ENCODE data around the gene MYO10. TPM values are rescaled to one million over a fixed set of nuclear protein-coding genes. Genes with fewer than 3 reads are reported as not detected.

MYO10 gene
- polyA plus RNA-seq, 3 donors = 0.23 to 1.1 (median 0.35) TPM

DNA sequence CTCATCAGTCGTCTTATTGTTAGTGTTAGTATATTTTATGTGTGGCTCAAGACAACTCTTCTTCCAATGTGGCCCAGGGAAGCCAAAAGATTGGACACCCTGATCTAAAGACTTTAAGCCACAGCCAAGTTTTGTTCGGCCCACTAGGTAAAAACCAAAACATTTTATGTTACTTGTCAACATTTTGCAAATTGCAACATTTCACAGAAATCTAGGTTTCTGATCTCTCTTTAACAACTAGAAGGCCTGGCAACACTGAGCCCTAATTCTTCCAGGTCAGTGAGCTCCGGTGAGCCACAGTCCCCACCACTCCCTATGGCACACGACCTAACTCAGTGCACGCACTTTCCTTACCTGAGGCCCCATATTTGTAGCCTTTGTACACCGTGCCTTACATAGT lies 24.0 kb downstream of the MYO10 start:
- peaks cover 0 to 17% (median 8%) of the 10 kb centered on the region in 7 donors for H3K9me3 Mint-ChIP-seq
- no peaks in the 10 kb centered on the region for H3K36me3 Mint-ChIP-seq
- H3K4me3 Mint-ChIP-seq = no peak overlapping the region
- Histone ChIP-seq H3K36me3 (replicated peaks in 1 of 2; ENCODE audit: control insufficient read depth in 1 of 2, insufficient read depth in 2 of 2, low read length in 2 of 2) (no peaks in the 10 kb centered on the region), H3K4me1 (ENCODE audit: control insufficient read depth in 1 of 2, insufficient read depth in 2 of 2, low read length in 2 of 2) (no peaks in the 10 kb centered on the region), H4K20me1 (ENCODE audit: insufficient read depth, low read length) (no peaks in the 10 kb centered on the region), H3K9ac (ENCODE audit: insufficient read depth, low read length, poor library complexity, severe bottlenecking) (no peak overlapping the region), H3K79me2 (ENCODE audit: insufficient read depth, low read length) (no peaks in the 10 kb centered on the region), H2AFZ (ENCODE audit: insufficient read depth, low read depth, low read length, poor library complexity, severe bottlenecking) (no peak overlapping the region), H3K9me3 (replicated peaks in 1 of 2; ENCODE audit: control insufficient read depth in 1 of 2, insufficient read depth in 1 of 2, low read length in 2 of 2) (peaks cover 3 to 4% of the 10 kb centered on the region in 2 donors), H3K4me2 (replicated peaks; ENCODE audit: extremely low read depth, low read length, poor library complexity, severe bottlenecking) (no peak overlapping the region), H3K4me3 (replicated peaks in 1 of 3; ENCODE audit: low read depth in 2 of 3, low read length in 3 of 3) (no peak overlapping the region), H3K27me3 (ENCODE audit: control insufficient read depth in 2 of 2, insufficient read depth in 2 of 2, low read length in 2 of 2) (no peaks in the 10 kb centered on the region), H3K27ac (ENCODE audit: low read depth in 1 of 2, low read length in 2 of 2) (no peak overlapping the region)
- H3K27ac Mint-ChIP-seq = no peak overlapping the region
- H3K4me1 Mint-ChIP-seq = no peaks in the 10 kb centered on the region
- DNase-seq = no peak
- peaks cover 0 to 3% (median 2%) of the 10 kb centered on the region in 3 donors for H3K27me3 Mint-ChIP-seq (ENCODE audit: low read depth in 3 of 3)
- intact Hi-C loops (cut with micrococcal nuclease) = no loop called here
- TF ChIP-seq, protein P1, sequence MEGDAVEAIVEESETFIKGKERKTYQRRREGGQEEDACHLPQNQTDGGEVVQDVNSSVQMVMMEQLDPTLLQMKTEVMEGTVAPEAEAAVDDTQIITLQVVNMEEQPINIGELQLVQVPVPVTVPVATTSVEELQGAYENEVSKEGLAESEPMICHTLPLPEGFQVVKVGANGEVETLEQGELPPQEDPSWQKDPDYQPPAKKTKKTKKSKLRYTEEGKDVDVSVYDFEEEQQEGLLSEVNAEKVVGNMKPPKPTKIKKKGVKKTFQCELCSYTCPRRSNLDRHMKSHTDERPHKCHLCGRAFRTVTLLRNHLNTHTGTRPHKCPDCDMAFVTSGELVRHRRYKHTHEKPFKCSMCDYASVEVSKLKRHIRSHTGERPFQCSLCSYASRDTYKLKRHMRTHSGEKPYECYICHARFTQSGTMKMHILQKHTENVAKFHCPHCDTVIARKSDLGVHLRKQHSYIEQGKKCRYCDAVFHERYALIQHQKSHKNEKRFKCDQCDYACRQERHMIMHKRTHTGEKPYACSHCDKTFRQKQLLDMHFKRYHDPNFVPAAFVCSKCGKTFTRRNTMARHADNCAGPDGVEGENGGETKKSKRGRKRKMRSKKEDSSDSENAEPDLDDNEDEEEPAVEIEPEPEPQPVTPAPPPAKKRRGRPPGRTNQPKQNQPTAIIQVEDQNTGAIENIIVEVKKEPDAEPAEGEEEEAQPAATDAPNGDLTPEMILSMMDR (IDR thresholded peaks at IDR 0.05) = no peak
- 100% methylated on average over 1 of the region's 6 CpGs for WGBS (ENCODE audit: insufficient coverage)

DNA sequence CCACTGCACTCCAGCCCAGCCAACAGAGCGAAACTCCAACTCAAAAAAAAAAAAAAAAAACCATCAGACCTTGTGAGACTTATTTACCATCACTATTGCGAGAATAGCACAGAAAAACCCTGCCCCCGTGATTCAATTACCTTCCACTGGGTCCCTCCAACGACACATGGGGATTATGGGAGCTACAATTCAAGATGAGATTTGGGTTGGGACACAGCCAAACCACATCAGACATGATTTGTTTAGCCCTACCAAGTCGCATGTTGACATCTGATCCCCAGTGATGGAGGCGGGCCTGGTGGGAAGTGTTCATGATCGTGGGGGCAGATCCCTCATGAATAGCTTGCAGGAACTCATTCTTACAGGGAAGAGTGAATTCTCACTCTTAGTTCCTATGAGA lies 26.6 kb downstream of the MYO10 start:
- Histone ChIP-seq H3K27ac (ENCODE audit: low read depth in 1 of 2, low read length in 2 of 2) (no peak overlapping the region), H3K4me3 (replicated peaks in 1 of 3; ENCODE audit: low read depth in 2 of 3, low read length in 3 of 3) (no peak overlapping the region), H3K27me3 (ENCODE audit: control insufficient read depth in 2 of 2, insufficient read depth in 2 of 2, low read length in 2 of 2) (no peaks in the 10 kb centered on the region), H3K4me1 (ENCODE audit: control insufficient read depth in 1 of 2, insufficient read depth in 2 of 2, low read length in 2 of 2) (no peaks in the 10 kb centered on the region), H3K36me3 (replicated peaks in 1 of 2; ENCODE audit: control insufficient read depth in 1 of 2, insufficient read depth in 2 of 2, low read length in 2 of 2) (no peaks in the 10 kb centered on the region), H4K20me1 (ENCODE audit: insufficient read depth, low read length) (no peaks in the 10 kb centered on the region), H3K79me2 (ENCODE audit: insufficient read depth, low read length) (no peaks in the 10 kb centered on the region), H2AFZ (ENCODE audit: insufficient read depth, low read depth, low read length, poor library complexity, severe bottlenecking) (no peak overlapping the region), H3K9ac (ENCODE audit: insufficient read depth, low read length, poor library complexity, severe bottlenecking) (no peak overlapping the region), H3K9me3 (replicated peaks in 1 of 2; ENCODE audit: control insufficient read depth in 1 of 2, insufficient read depth in 1 of 2, low read length in 2 of 2) (peaks cover 3 to 4% of the 10 kb centered on the region in 2 donors), H3K4me2 (replicated peaks; ENCODE audit: extremely low read depth, low read length, poor library complexity, severe bottlenecking) (no peak overlapping the region)
- Mint-ChIP-seq H3K4me3 (no peak overlapping the region), H3K36me3 (no peaks in the 10 kb centered on the region), H3K9me3 (peaks cover 0 to 21% (median 10%) of the 10 kb centered on the region in 7 donors), H3K27ac (no peak overlapping the region), H3K4me1 (no peaks in the 10 kb centered on the region), H3K27me3 (ENCODE audit: low read depth in 3 of 3) (peaks cover 0 to 3% (median 2%) of the 10 kb centered on the region in 3 donors)
- no CpG with 5 or more reads among the region's 7 CpGs for WGBS (ENCODE audit: insufficient coverage)
- no peak for DNase-seq
- TF ChIP-seq, protein P1 (IDR thresholded peaks at IDR 0.05) = no peak
- intact Hi-C loops (cut with micrococcal nuclease) = no loop called here
